Sigmoid colon (tissue), 4 donors: Measurements from ENCODE around the gene C18orf32.

Source experiments
- POLR2AphosphoS5 ChIP-seq, 4 donors: sonication (generic); formaldehyde crosslinking; IDR thresholded peaks; one replicate each; pipeline ENCODE4 v1.6.1; 2017; ENCODE audit warnings: antibody characterized with exemption in 4 of 4
- TF ChIP-seq, protein P1 (sequence below), 4 experiments: fragments of 450-650 bp in 3 of 4; fragments of 200-600 bp in 1 of 4; IDR thresholded peaks; one replicate each; pipeline ENCODE4 v1.5.1; 2016 to 2019; ENCODE audit warnings: antibody characterized with exemption in 4 of 4, mild to moderate bottlenecking in 3 of 4, moderate library complexity in 2 of 4

DNA sequence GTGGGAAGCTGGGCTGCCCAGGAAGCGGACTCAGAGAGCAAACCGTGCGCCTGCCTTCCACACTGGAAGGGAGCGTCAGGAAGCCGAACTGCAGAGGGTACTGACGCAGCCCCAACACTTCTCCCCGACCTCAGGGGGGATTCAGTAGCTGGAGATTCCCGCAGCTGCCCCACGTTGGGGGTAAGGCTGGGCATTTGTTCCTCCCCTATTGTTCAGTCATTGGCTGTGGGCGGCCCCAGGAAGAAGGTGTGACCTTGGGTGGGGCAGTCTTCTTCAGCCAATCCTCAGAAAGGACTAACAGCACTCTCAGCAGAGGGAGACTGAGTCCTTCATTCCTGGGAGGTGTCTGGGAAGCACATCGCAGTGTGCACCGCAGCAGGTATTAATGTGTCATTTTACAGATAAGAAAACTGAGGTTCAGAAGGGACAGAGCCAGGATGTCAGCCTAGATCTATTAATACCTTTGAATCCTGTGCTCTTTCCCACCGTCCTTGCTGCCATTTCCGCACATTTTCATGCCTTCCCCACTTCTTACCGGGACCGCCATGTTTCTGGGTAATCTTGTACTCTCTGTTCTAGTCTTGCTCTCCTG, 12.1 kb upstream of the C18orf32 start:
- TF ChIP-seq, protein P1, sequence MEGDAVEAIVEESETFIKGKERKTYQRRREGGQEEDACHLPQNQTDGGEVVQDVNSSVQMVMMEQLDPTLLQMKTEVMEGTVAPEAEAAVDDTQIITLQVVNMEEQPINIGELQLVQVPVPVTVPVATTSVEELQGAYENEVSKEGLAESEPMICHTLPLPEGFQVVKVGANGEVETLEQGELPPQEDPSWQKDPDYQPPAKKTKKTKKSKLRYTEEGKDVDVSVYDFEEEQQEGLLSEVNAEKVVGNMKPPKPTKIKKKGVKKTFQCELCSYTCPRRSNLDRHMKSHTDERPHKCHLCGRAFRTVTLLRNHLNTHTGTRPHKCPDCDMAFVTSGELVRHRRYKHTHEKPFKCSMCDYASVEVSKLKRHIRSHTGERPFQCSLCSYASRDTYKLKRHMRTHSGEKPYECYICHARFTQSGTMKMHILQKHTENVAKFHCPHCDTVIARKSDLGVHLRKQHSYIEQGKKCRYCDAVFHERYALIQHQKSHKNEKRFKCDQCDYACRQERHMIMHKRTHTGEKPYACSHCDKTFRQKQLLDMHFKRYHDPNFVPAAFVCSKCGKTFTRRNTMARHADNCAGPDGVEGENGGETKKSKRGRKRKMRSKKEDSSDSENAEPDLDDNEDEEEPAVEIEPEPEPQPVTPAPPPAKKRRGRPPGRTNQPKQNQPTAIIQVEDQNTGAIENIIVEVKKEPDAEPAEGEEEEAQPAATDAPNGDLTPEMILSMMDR (IDR thresholded peaks at IDR 0.05) = no peak
- no peak for TF ChIP-seq POLR2AphosphoS5 (IDR thresholded peaks at IDR 0.05)
